Gastrocnemius medialis (tissue), 4 donors: ENCODE measurements around the gene DIP2B. TPM values are rescaled to one million over a fixed set of nuclear protein-coding genes. Genes with fewer than 3 reads are reported as not detected.
"Not testable (repeated sequence)": the region's sequence is repeated elsewhere in the genome, so short reads cannot be mapped to it uniquely, and the experiment has no call there.

Experiments
- ATAC-seq, 2 donors: fragments of 150-250 bp; one replicate each; pipeline ENCODE4 v1.9.1; 2016
- DNase-seq, 2 donors: peaks; one replicate each; pipeline ENCODE4 v3.0.0-alpha.2; 2019
- H3K27ac ChIP-seq, 4 donors: fragments of 200-600 bp; sonication (generic); 1 replicate in 1 of 4; 2 replicates in 3 of 4; pipeline ENCODE4 v1.5.1; 2016 to 2018; ENCODE audit warnings: mild to moderate bottlenecking in 2 of 4, moderate library complexity in 1 of 4
- H3K27me3 ChIP-seq, 3 donors: fragments of 200-600 bp; sonication (generic) in 2 of 3; 1 replicate in 1 of 3; 2 replicates in 2 of 3; pipeline versions ENCODE4 v1.5.1 to v1.6.0; 2016 to 2019; ENCODE audit warnings: mild to moderate bottlenecking in 1 of 3, moderate library complexity in 1 of 3
- H3K36me3 ChIP-seq, 2 donors: fragments of 200-600 bp; sonication (generic) in 1 of 2; one replicate each; pipeline ENCODE4 v1.5.1; 2017 to 2018
- H3K4me1 ChIP-seq, 2 donors: fragments of 200-600 bp; sonication (generic) in 1 of 2; one replicate each; pipeline ENCODE4 v1.5.1; 2016 to 2017; ENCODE audit warnings: mild to moderate bottlenecking in 2 of 2
- H3K4me3 ChIP-seq, 4 donors: fragments of 200-600 bp; sonication (generic) in 3 of 4; 1 replicate in 1 of 4; 2 replicates in 3 of 4; pipeline ENCODE4 v1.5.1; 2016 to 2019; ENCODE audit warnings: mild to moderate bottlenecking in 2 of 4
- H3K9me3 ChIP-seq, 3 donors: fragments of 200-600 bp; sonication (generic) in 2 of 3; 1 replicate in 1 of 3; 2 replicates in 2 of 3; pipeline ENCODE4 v1.5.1; 2016 to 2019
- POLR2A ChIP-seq, 2 donors: fragments of 450-650 bp; IDR thresholded peaks; one replicate each; pipeline ENCODE4 v1.6.1; 2017; ENCODE audit warnings: antibody characterized with exemption in 2 of 2, mild to moderate bottlenecking in 2 of 2, moderate library complexity in 2 of 2
- in situ Hi-C, 4 donors: fragments of 200-750 bp; cut with MboI; loops; one replicate each; pipeline versions ENCODE4 v1.15.0 to v1.8.0; 2017; ENCODE audit warnings: low sequenced_read_pairs in 4 of 4
- intact Hi-C: fragments of 100-400 bp; cut with DNase I; formaldehyde crosslinking; loops from one replicate; pipeline ENCODE4 v1.15.1; 2023; ENCODE audit warnings: low total_unique reads
- total RNA-seq, 4 donors: library from RNA; depleted of rRNA; stranded (reverse); fragments of >200 nt; gene quantifications; one replicate each; pipeline versions ENCODE4 v1.1.0 to v1.2.3, GENCODE V29; 2016
- TF ChIP-seq, protein P1 (sequence below), 5 experiments: fragments of 450-650 bp in 3 of 5; fragments of 200-600 bp in 2 of 5; sonication (generic) in 2 of 5; IDR thresholded peaks in 4 of 5; conservative IDR thresholded peaks in 1 of 5; 1 replicate in 4 of 5; 2 replicates in 1 of 5; pipeline ENCODE4 v1.5.1; 2016 to 2019; ENCODE audit warnings: antibody characterized with exemption in 5 of 5, mild to moderate bottlenecking in 3 of 5, moderate library complexity in 3 of 5

The DIP2B gene
- total RNA-seq, 4 donors from 2014 or later: 11.5 to 15.2 (median 12.2) TPM

DNA sequence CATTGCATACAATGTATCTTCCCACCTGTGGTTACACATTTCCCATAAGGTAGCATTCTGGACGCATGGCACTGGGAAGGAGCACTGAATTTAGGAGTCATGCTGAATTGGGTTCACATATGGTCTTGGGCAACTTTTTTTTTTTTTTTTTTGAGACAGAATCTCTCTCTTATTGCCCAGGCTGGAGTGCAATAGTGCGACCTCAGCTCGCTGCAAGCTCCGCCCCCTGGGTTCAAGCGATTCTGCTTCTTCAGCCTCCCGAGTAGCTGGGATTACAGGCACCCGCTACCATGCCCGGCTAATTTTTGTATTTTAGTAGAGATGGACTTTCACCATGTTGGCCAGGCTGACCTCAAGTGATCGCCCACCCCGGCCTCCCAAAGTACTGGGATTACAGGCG lies 13.3 kb downstream of the DIP2B start:
- Histone ChIP-seq H3K27ac (peak overlapping the region in 3 of 4 donors; percentile 6 to 49 (median 48)), H3K36me3 (no peaks in the 10 kb centered on the region), H3K4me3 (no peak overlapping the region), H3K4me1 (peaks cover 20 to 34% of the 10 kb centered on the region in 2 donors), H3K9me3 (no peaks in the 10 kb centered on the region), H3K27me3 (no peaks in the 10 kb centered on the region)
- ATAC-seq (no peak), DNase-seq (no peak)
- TF ChIP-seq POLR2A (IDR thresholded peaks at IDR 0.05): no peak
- in situ Hi-C loops (loop anchor here in 1 of 4 donors (25.0 kb wide), 1 partner anchor 219 kb away; no protein-coding TSS in a partner anchor), intact Hi-C loops (no loop called here)

DNA sequence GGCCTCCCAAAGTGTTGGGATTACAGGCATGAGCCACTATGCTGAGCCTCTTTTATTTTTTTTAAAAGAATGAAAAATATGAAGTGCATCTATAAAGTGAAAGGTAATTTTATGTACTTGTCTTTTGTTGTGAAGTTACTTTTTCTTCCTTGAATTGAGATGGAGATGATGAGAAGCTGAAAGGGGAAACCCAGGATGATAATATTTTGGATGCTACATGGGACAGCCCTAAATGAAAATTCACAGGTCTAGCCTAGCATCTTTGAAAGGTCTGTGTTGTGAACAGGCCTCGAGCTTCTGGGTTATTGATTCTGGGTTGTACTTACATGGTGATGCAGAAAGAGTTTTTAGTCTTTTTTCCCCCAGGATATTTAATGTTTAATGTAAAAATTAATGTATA lies 14.6 kb downstream of the DIP2B start:
- no peak overlapping the region for H3K27ac ChIP-seq
- no peaks in the 10 kb centered on the region for H3K36me3 ChIP-seq
- no peaks in the 10 kb centered on the region for H3K9me3 ChIP-seq
- TF ChIP-seq, protein P1, sequence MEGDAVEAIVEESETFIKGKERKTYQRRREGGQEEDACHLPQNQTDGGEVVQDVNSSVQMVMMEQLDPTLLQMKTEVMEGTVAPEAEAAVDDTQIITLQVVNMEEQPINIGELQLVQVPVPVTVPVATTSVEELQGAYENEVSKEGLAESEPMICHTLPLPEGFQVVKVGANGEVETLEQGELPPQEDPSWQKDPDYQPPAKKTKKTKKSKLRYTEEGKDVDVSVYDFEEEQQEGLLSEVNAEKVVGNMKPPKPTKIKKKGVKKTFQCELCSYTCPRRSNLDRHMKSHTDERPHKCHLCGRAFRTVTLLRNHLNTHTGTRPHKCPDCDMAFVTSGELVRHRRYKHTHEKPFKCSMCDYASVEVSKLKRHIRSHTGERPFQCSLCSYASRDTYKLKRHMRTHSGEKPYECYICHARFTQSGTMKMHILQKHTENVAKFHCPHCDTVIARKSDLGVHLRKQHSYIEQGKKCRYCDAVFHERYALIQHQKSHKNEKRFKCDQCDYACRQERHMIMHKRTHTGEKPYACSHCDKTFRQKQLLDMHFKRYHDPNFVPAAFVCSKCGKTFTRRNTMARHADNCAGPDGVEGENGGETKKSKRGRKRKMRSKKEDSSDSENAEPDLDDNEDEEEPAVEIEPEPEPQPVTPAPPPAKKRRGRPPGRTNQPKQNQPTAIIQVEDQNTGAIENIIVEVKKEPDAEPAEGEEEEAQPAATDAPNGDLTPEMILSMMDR (IDR thresholded peaks at IDR 0.05 in 4 of 5, conservative IDR thresholded peaks at IDR 0.05 in 1 of 5): no peak
- TF ChIP-seq POLR2A (IDR thresholded peaks at IDR 0.05): no peak
- H3K4me3 ChIP-seq: no peak overlapping the region
- H3K4me1 ChIP-seq: peaks cover 15 to 30% of the 10 kb centered on the region in 2 donors
- intact Hi-C loops: no loop called here
- ATAC-seq: no peak
- in situ Hi-C loops: loop anchor here in 1 of 4 donors (25.0 kb wide), 1 partner anchor 218 kb away; no protein-coding TSS in a partner anchor
- H3K27me3 ChIP-seq: no peaks in the 10 kb centered on the region
- DNase-seq: no peak

DNA sequence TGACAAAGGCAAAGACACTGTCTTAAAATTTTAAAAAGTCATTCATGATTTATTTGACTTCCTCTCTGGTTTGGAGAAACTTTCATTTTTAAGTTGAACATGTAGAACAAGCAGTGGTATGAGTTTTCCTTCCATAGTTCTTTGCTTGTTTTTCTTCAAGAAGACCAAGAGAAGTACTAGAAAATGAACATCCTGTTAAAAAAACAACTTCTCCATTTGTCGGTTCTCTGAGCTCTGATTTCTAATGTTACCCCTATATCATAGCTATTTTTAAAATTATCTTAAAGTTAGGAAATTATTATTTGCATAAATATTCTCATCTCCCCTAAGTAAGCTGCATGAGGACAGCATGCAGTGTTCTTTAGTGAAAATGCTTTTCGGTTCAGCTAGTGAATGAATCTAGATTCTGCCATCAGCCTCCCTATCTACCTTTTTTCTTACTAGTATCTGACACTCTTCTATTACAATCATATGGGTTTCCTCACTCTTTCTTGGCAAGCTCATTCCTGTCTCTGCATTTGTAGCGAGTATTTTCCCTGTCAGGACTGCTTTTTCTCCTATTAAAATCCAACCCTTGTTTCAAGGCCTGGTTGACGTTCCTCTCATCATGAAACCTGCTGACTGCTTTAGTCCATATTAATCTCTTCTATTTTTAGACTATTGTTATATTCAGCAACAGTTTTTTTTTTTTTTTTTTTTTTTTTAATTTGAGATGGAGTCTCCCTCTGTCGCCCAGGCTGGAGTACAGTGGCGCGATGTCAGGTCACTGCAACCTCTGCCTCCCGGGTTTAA lies 15.8 kb downstream of the DIP2B start:
- in situ Hi-C loops (loop anchor here in 1 of 4 donors (25.0 kb wide), 1 partner anchor 217 kb away; no protein-coding TSS in a partner anchor), intact Hi-C loops (no loop called here)
- ATAC-seq (peak; percentile 61 to 72), DNase-seq (no peak)
- TF ChIP-seq, protein P1 (IDR thresholded peaks at IDR 0.05 in 4 of 5, conservative IDR thresholded peaks at IDR 0.05 in 1 of 5): no peak
- no peak for TF ChIP-seq POLR2A (IDR thresholded peaks at IDR 0.05)
- Histone ChIP-seq H3K27me3 (no peaks in the 10 kb centered on the region), H3K4me1 (peaks cover 15 to 21% of the 10 kb centered on the region in 2 donors), H3K9me3 (no peaks in the 10 kb centered on the region), H3K36me3 (no peaks in the 10 kb centered on the region), H3K27ac (peak overlapping the region; percentile 58 to 84 (median 70)), H3K4me3 (no peak overlapping the region)

GRCh38 chr12:50521781-50522180 lies 17.0 kb downstream of the DIP2B start:
- H3K27ac ChIP-seq, DNase-seq, intact Hi-C loops: not testable (repeated sequence)

DNA sequence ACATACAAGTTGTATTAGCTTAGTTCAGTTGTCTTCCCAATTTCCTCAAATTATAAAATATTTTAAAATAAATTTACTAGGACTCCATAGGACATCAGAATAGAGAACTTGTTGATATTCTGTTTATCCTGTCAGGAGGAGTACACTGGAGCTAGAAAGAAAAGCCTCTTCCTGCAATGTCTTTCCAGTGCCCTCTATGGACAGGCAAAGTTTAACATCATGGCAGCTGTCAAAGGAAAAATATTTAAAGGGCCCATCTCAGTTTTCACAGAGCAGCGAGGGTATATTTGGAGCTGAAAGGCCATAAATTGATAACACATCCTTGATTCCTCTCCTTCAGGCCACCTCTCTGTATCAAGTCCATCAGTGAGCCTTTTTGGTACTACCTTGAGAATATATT lies 19.0 kb downstream of the DIP2B start:
- peaks cover 18% of the 10 kb centered on the region in 2 donors for H3K4me1 ChIP-seq
- no peaks in the 10 kb centered on the region for H3K27me3 ChIP-seq
- no peaks in the 10 kb centered on the region for H3K36me3 ChIP-seq
- H3K27ac ChIP-seq: no peak overlapping the region
- no peak overlapping the region for H3K4me3 ChIP-seq
- in situ Hi-C loops: loop anchor here in 1 of 4 donors (25.0 kb wide), 1 partner anchor 214 kb away; no protein-coding TSS in a partner anchor
- intact Hi-C loops: no loop called here
- no peak for TF ChIP-seq POLR2A (IDR thresholded peaks at IDR 0.05)
- TF ChIP-seq, protein P1 (IDR thresholded peaks at IDR 0.05 in 4 of 5, conservative IDR thresholded peaks at IDR 0.05 in 1 of 5): no peak
- no peak for ATAC-seq
- H3K9me3 ChIP-seq: no peaks in the 10 kb centered on the region
- no peak for DNase-seq

More at GRCh38 chr12:50521781-50522180, 17.0 kb downstream of the DIP2B start:
- ATAC-seq, H3K4me3 ChIP-seq, H3K9me3 ChIP-seq, H3K27me3 ChIP-seq, H3K36me3 ChIP-seq: not testable (repeated sequence)
- in situ Hi-C loops: loop anchor here in 1 of 4 donors (25.0 kb wide), 1 partner anchor 216 kb away; no protein-coding TSS in a partner anchor
- peaks cover 15 to 21% of the 10 kb centered on the region in 2 donors for H3K4me1 ChIP-seq
